HepG2 (cell line): Measurements from ENCODE around the gene CPSF4. TPM values are rescaled to one million over a fixed set of nuclear protein-coding genes. Genes with fewer than 3 reads are reported as not detected.

ENCODE experiments used
- ARNTL ChIP-seq: sonication (generic); formaldehyde crosslinking; IDR thresholded peaks from 2 replicates; pipeline ENCODE4 v1.4.0; 2020; ENCODE audit warnings: mild to moderate bottlenecking, missing genetic modification reagents
- DBP ChIP-seq: sonication (generic); formaldehyde crosslinking; IDR thresholded peaks from 2 replicates; pipeline ENCODE4 v1.4.0; 2020; ENCODE audit warnings: missing genetic modification reagents; ENCODE audit errors: not compliant biosample characterization
- HMGXB3 ChIP-seq: sonication (generic); formaldehyde crosslinking; IDR thresholded peaks from 2 replicates; pipeline ENCODE4 v1.4.0; 2020; ENCODE audit warnings: missing genetic modification reagents, borderline replicate concordance
- HNRNPLL ChIP-seq: fragments of 200-400 bp; formaldehyde crosslinking; IDR thresholded peaks from 2 replicates; pipeline ENCODE4 v1.6.1; 2017; ENCODE audit warnings: mild to moderate bottlenecking, low read depth, low read length; ENCODE audit not compliant: poor library complexity, severe bottlenecking
- LRRFIP1 ChIP-seq: sonication (generic); formaldehyde crosslinking; conservative IDR thresholded peaks from 2 replicates; pipeline ENCODE4 v1.4.0; 2020; ENCODE audit warnings: missing genetic modification reagents
- MTA3 ChIP-seq: sonication (generic); formaldehyde crosslinking; IDR thresholded peaks from 2 replicates; pipeline ENCODE4 v1.4.0; 2020; ENCODE audit warnings: missing genetic modification reagents
- NFIB ChIP-seq: sonication (generic); formaldehyde crosslinking; IDR thresholded peaks from 2 replicates; pipeline ENCODE4 v1.9.0; 2021; ENCODE audit warnings: missing genetic modification reagents, mild to moderate bottlenecking, borderline replicate concordance
- TFDP2 ChIP-seq: sonication (generic); formaldehyde crosslinking; IDR thresholded peaks from 2 replicates; pipeline ENCODE4 v1.4.0; 2020; ENCODE audit warnings: missing genetic modification reagents
- TRIM24 ChIP-seq: sonication (generic); formaldehyde crosslinking; IDR thresholded peaks from 2 replicates; pipeline ENCODE4 v1.8.0; 2022; ENCODE audit warnings: mild to moderate bottlenecking, missing genetic modification reagents
- USF2 ChIP-seq, 2 experiments: sonication (generic) in 1 of 2; formaldehyde crosslinking in 1 of 2; IDR thresholded peaks; 2 replicates each; pipeline versions ENCODE4 v1.5.1 to v1.6.1; 2011 to 2020; ENCODE audit warnings: borderline replicate concordance in 1 of 2, low read depth in 1 of 2, low read length in 1 of 2, mild to moderate bottlenecking in 1 of 2, missing genetic modification reagents in 1 of 2, moderate library complexity in 1 of 2
- ZNF180 ChIP-seq: sonication (generic); formaldehyde crosslinking; IDR thresholded peaks from 2 replicates; pipeline ENCODE4 v1.4.0; 2020; ENCODE audit warnings: low read depth, missing genetic modification reagents, borderline replicate concordance
- ZNF234 ChIP-seq: sonication (generic); formaldehyde crosslinking; conservative IDR thresholded peaks from 2 replicates; pipeline ENCODE4 v1.5.1; 2020; ENCODE audit warnings: mild to moderate bottlenecking, missing genetic modification reagents
- ZNF432 ChIP-seq: sonication (generic); formaldehyde crosslinking; IDR thresholded peaks from 2 replicates; pipeline ENCODE4 v1.5.0; 2020; ENCODE audit warnings: missing genetic modification reagents, mild to moderate bottlenecking, borderline replicate concordance
- ZNF572 ChIP-seq: sonication (generic); formaldehyde crosslinking; IDR thresholded peaks from 2 replicates; pipeline ENCODE4 v1.5.1; 2020; ENCODE audit warnings: mild to moderate bottlenecking, missing genetic modification reagents
- ZNF775 ChIP-seq: sonication (generic); formaldehyde crosslinking; IDR thresholded peaks from 2 replicates; pipeline ENCODE4 v1.4.0; 2020; ENCODE audit warnings: missing genetic modification reagents, mild to moderate bottlenecking, moderate library complexity, borderline replicate concordance
- polyA plus RNA-seq, 8 experiments: library from polyadenylated mRNA; depleted of rRNA in 3 of 8; stranded (reverse) in 7 of 8; unstranded in 1 of 8; fragments of >200 nt; fragmentation: Illumina TruSeq in 4 of 8; extraction: Trizol in 4 of 8; gene quantifications; 2 replicates each; pipeline versions ENCODE4 v1.2.1 to v1.2.3, GENCODE V29; 2011 to 2016; ENCODE audit warnings: low read depth in 4 of 8, missing spikeins in 1 of 8, mixed read lengths in 1 of 8; ENCODE audit not compliant: insufficient read depth in 1 of 8
- total RNA-seq, 5 experiments: library from RNA; depleted of rRNA; stranded (reverse); fragments of >200 nt; fragmentation: Illumina TruSeq; extraction: Trizol; gene quantifications; 2 replicates each; pipeline ENCODE4 v1.2.3, GENCODE V29; 2016; ENCODE audit warnings: low read depth in 1 of 5

Gene CPSF4
- total and polyA plus RNA-seq, 2 of the 13 experiments (the other 11 are each of a cell fraction or from before 2014, with no cell fraction given) = 34.1 to 49.6 TPM

GRCh38 chr7:99499721-99500636 is 61.2 kb downstream of the CPSF4 start, which contains the start of gene ZNF394 (continued):
- TF ChIP-seq USF2 (IDR thresholded peaks at IDR 0.05; ENCODE audit: low read depth, low read length) (no peak), USF2 (CRISPR knock-in tag; IDR thresholded peaks at IDR 0.05; ENCODE audit: borderline replicate concordance) (peak; percentile 56), ARNTL (CRISPR knock-in tag) (no peak; the same call in none of the 2 replicates), TRIM24 (CRISPR knock-in tag) (no peak), NFIB (CRISPR knock-in tag) (no peak), ZNF180 (no peak), TFDP2 (CRISPR knock-in tag) (peak; percentile 50; the same call in 1 of the 2 replicates), ZNF775 (CRISPR knock-in tag) (no peak), ZNF432 (CRISPR knock-in tag) (no peak), MTA3 (CRISPR knock-in tag) (no peak), LRRFIP1 (CRISPR knock-in tag) (no peak), HNRNPLL (peak; percentile 50), ZNF572 (CRISPR knock-in tag) (peak; percentile 85; the same call in 1 of the 2 replicates), DBP (CRISPR knock-in tag) (peak; percentile 68), HMGXB3 (CRISPR knock-in tag) (peak; percentile 96), ZNF234 (CRISPR knock-in tag) (no peak)
